Calu3 (cell line): ENCODE data around the gene RINL. TPM values are rescaled to one million over a fixed set of nuclear protein-coding genes. Genes with fewer than 3 reads are reported as not detected.

Source experiments
- BruUV-seq: library from RNA; stranded (reverse); fragments of 400-500 nt; replicated peaks from 2 replicates; lab custom pipeline; 2021; lab: Mats Ljungman, UMichigan
- CTCF ChIA-PET: fragments of 300-600 bp; sonication (Branson Sonifier 250); formaldehyde crosslinking; loops from one replicate; lab custom pipeline; 2022; ENCODE audit warnings: antibody characterized with exemption; lab: Charles Lee
- DNase-seq: peaks from one replicate; pipeline ENCODE4 v3.0.0; 2022
- H3K27ac Mint-ChIP-seq: one replicate; pipeline ENCODE4 v1.8.0; 2022; ENCODE audit warnings: mixed read lengths; ENCODE audit not compliant: unreplicated experiment
- H3K27me3 Mint-ChIP-seq: one replicate; pipeline ENCODE4 v1.8.0; 2022; ENCODE audit warnings: mixed read lengths; ENCODE audit not compliant: unreplicated experiment
- H3K36me3 Mint-ChIP-seq: one replicate; pipeline ENCODE4 v1.8.0; 2022; ENCODE audit warnings: mild to moderate bottlenecking, moderate library complexity, mixed read lengths; ENCODE audit not compliant: insufficient read depth, unreplicated experiment
- H3K4me1 Mint-ChIP-seq: one replicate; pipeline ENCODE4 v1.8.0; 2022; ENCODE audit warnings: mild to moderate bottlenecking, low read depth, mixed read lengths; ENCODE audit not compliant: unreplicated experiment
- H3K4me3 Mint-ChIP-seq: one replicate; pipeline ENCODE4 v1.8.0; 2022; ENCODE audit warnings: mild to moderate bottlenecking, low read depth, moderate library complexity, mixed read lengths; ENCODE audit not compliant: unreplicated experiment
- H3K9me3 Mint-ChIP-seq: one replicate; pipeline ENCODE4 v1.8.0; 2022; ENCODE audit warnings: low read depth, mixed read lengths; ENCODE audit not compliant: unreplicated experiment
- intact Hi-C: fragments of 100-400 bp; cut with micrococcal nuclease; formaldehyde crosslinking; loops from one replicate; pipeline ENCODE4 v1.10.0; 2022; ENCODE audit not compliant: unreplicated experiment
- total RNA-seq: library from RNA; stranded (reverse); gene quantifications from 2 replicates; pipeline ENCODE4 v1.2.3, GENCODE V29; 2022
- TF ChIP-seq, protein P1 (sequence below): fragments of 200-600 bp; IDR thresholded peaks from one replicate; pipeline ENCODE4 v1.8.0; 2022; ENCODE audit warnings: antibody characterized with exemption; ENCODE audit not compliant: unreplicated experiment

Gene RINL
- total RNA-seq, 1 experiment from 2014 or later = 4.1 TPM

DNA sequence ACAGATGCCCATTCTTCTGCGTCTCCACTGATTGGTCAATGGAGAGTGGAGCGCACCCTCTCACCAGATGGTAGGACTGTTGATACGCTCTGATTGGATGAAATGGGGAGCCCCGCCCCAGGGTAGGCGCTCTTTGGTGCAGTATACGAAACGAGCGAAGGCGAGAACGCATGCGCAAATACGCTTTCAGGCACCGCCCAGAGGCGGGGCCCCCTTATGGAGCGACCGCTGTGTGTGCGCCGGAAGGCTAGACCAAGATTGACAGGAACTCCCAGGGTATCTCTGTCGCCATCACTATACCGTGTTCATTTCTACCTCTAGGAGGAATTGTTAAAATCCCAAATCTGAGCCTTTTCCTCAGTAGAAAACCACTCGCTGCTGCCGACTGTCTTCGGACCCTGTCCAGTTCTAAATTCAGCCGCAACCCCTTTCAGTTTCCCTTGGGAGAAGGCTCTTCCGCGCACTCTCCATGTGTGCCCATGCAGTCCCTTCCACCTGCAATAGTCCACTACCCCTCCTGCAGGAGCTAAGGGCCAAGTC is 27.6 kb downstream of the RINL start:
- Mint-ChIP-seq H3K4me1 (peaks cover 36% of the 10 kb centered on the region), H3K9me3 (no peaks in the 10 kb centered on the region), H3K36me3 (peaks cover 78% of the 10 kb centered on the region), H3K27me3 (peaks cover 14% of the 10 kb centered on the region), H3K27ac (peak overlapping the region; percentile 98), H3K4me3 (peak overlapping the region; percentile 82)
- TF ChIP-seq, protein P1, sequence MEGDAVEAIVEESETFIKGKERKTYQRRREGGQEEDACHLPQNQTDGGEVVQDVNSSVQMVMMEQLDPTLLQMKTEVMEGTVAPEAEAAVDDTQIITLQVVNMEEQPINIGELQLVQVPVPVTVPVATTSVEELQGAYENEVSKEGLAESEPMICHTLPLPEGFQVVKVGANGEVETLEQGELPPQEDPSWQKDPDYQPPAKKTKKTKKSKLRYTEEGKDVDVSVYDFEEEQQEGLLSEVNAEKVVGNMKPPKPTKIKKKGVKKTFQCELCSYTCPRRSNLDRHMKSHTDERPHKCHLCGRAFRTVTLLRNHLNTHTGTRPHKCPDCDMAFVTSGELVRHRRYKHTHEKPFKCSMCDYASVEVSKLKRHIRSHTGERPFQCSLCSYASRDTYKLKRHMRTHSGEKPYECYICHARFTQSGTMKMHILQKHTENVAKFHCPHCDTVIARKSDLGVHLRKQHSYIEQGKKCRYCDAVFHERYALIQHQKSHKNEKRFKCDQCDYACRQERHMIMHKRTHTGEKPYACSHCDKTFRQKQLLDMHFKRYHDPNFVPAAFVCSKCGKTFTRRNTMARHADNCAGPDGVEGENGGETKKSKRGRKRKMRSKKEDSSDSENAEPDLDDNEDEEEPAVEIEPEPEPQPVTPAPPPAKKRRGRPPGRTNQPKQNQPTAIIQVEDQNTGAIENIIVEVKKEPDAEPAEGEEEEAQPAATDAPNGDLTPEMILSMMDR = no peak
- CTCF ChIA-PET = interaction anchor here (0.7 to 3.3 kb wide), 2 partner anchors 12 to 340 kb away, joined by 3 to 19 read pairs; no protein-coding TSS in a partner anchor
- peak; percentile 99 for DNase-seq
- BruUV-seq = TSS peak; percentile 88
- intact Hi-C loops = loop anchor here (1.0 to 5.0 kb wide), 2 partner anchors 37 to 80 kb away; partner anchors contain the start of genes MRPS12 and SARS2

DNA sequence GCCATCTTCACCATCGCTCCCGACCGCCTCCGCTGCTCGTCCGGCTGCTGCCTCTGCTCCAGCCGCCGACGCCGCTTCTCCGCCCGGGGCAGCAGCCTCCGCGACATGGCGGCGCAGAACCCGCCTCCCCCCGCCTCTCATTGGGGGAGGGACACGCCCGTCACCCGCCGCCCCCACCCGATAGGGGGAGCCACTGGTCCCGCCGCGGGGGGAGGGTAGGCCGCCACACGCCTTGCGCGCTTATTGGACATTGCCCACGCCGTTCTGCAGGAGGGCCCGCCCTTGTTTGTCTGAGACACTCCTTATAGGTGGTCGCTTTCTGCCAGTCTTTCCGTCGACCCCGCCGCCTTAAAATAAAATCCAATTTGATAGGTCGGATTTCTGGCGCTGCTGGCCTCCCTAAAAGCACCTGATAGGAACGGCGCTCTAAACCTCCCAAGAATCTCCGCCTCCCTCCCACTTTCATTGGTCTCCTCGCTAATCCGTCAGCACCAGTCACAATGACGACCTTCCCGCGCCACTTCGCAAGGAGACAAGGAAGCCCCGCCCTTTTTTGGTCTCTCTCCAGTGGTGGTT is 28.1 kb downstream of the RINL start, which contains the start of gene HNRNPL:
Gene HNRNPL, minus strand, starts transcription at position 127 of the 576 bp plus-strand sequence. Its CDS starts 20 bp downstream, at position 107.
- intact Hi-C loops = loop anchor here (1.0 to 5.0 kb wide), 2 partner anchors 37 to 80 kb away; partner anchors contain the start of genes MRPS12 and SARS2
- peaks cover 83% of the 10 kb centered on the region for H3K36me3 Mint-ChIP-seq
- DNase-seq = peak; percentile 100
- H3K4me1 Mint-ChIP-seq = peaks cover 36% of the 10 kb centered on the region
- no TSS peak for BruUV-seq
- H3K4me3 Mint-ChIP-seq = peak within 1 kb of the TSS; percentile 82
- CTCF ChIA-PET = interaction anchor here (0.8 to 1.0 kb wide), 3 partner anchors 50 to 188 kb away, joined by 3 to 4 read pairs (median 3); partner anchors contain the start of genes NFKBIB and SIRT2
- TF ChIP-seq, protein P1 = peak; percentile 76
- no peaks in the 10 kb centered on the region for H3K9me3 Mint-ChIP-seq
- peak within 1 kb of the TSS; percentile 98 for H3K27ac Mint-ChIP-seq
- H3K27me3 Mint-ChIP-seq = peaks cover 14% of the 10 kb centered on the region

DNA sequence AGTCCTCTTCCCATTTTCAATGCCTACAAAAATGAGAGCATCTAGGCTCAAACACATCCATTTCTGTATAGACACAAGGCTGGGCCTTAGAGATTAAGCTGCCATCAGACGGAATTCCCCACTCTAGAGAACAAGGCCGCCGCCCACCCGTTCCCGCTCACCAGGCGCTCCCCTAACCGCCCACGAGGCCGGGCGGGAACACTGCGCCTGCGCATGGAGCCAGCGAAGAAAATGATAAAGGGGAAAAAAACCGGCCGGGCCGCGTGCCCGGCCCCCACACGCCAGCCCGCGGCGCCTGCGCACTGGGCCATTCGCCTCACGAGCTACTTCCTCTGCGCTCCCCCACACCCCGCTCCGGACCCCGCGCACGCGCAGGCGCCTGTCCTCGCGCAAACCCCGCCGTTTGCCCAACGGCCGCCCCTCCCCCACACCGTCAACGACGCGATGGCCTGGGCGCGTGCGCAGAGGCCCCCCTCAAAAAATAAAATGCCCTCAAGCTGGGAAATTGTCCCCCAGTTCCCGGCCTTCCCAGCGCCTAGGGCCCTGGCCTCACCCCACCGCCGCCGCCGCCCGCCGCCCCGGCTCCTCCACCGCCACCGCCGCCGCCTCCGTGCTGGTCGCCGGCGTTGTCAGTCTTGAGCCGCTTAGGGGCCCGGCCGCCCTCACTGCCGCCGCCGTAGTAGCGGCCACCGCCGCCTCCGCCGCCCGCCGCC is 28.8 kb downstream of the RINL start:
- CTCF ChIA-PET = interaction anchor here (0.5 to 1.0 kb wide), 8 partner anchors 17 to 293 kb away, joined by 3 to 8 read pairs (median 3); partner anchors contain the start of genes ECH1, MRPS12, NFKBIB and SARS2
- H3K27me3 Mint-ChIP-seq = peaks cover 14% of the 10 kb centered on the region
- peak; percentile 99 for DNase-seq
- peaks cover 90% of the 10 kb centered on the region for H3K36me3 Mint-ChIP-seq
- peaks cover 36% of the 10 kb centered on the region for H3K4me1 Mint-ChIP-seq
- intact Hi-C loops = no loop called here
- H3K9me3 Mint-ChIP-seq = no peaks in the 10 kb centered on the region
- H3K4me3 Mint-ChIP-seq = peak overlapping the region; percentile 82
- peak overlapping the region; percentile 98 for H3K27ac Mint-ChIP-seq
- TF ChIP-seq, protein P1 = no peak
- no TSS peak for BruUV-seq
